T-helper 1 cell treated with Interleukin-12 subunit alpha and Interleukin-12 subunit beta and Interleukin-4 antibody, amounts not matched to agents 30 μg/mL and 1 μg/mL, for 36 hours (primary cell): ENCODE results near the gene RALGAPA2.
"Not testable (repeated sequence)": the region's sequence is repeated elsewhere in the genome, so short reads cannot be mapped to it uniquely, and the experiment has no call there.

Experiments used
- H3K27ac Mint-ChIP-seq: one replicate; pipeline ENCODE4 v1.8.0; 2021; ENCODE audit warnings: mild to moderate bottlenecking, mixed read lengths
- H3K27me3 Mint-ChIP-seq: one replicate; pipeline ENCODE4 v1.8.0; 2021; ENCODE audit warnings: low read depth, mixed read lengths
- H3K36me3 Mint-ChIP-seq: one replicate; pipeline ENCODE4 v1.8.0; 2021; ENCODE audit warnings: low read depth, mixed read lengths
- H3K4me1 Mint-ChIP-seq: one replicate; pipeline ENCODE4 v1.8.0; 2021; ENCODE audit warnings: low read depth, mixed read lengths
- H3K4me3 Mint-ChIP-seq: one replicate; pipeline ENCODE4 v1.8.0; 2021; ENCODE audit warnings: mild to moderate bottlenecking, moderate library complexity, mixed read lengths
- H3K9me3 Mint-ChIP-seq: one replicate; pipeline ENCODE4 v1.8.0; 2021; ENCODE audit warnings: mixed read lengths

RALGAPA2 gene

DNA sequence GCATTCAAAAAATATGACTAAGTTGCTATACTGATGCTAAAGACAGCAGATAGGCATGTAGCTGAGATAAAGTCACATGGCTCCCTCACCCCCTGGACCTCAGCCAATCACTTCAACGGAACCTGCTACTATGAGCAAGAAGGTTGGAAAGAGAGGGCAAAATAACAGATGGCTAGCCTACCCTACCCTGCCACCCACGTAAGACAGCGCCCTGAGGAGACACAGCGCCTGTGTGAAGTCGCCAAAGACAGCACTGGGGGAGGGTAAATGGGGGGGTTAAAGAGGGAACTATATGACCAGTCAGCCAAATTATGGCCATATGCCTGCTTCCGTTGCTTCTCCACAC lies 163.2 kb downstream of the RALGAPA2 start:
- no peak overlapping the region for H3K4me3 Mint-ChIP-seq
- peaks cover 2% of the 10 kb centered on the region for H3K36me3 Mint-ChIP-seq
- no peak overlapping the region for H3K27ac Mint-ChIP-seq

DNA sequence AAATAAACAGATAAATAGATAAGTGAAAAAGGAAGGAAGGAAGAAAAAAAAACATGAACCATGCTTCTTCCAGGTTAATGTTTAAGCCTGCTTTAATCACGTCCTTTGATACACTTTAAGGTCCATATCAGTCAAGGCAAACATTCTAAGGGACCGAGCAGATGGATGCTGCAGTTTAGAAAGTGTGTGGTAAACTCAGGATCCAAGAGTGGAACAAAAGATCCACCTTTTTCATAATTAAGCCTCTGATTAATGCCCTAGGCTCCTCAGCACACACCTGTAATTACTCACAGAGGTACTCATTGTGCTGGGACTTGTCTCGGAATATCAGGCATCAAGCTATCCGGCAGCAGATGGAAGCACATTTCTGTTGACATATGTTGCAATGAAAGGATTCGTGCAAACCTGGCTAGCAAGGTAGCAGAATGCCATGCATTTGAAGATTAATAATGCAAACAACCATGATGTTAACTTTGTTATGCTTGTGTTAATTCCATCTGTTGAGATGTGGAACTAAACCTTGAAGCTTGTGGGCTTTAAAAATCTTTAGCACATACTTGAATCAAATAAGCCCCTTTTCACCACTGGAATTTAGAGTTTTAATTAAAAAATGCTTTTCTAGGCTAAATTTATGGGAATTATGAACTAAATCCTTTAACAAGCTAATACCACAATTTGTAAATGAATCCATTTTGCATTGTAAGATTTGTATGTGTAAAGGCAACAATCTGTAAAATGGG lies 163.7 kb downstream of the RALGAPA2 start:
- no peak overlapping the region for H3K27ac Mint-ChIP-seq
- peaks cover 5% of the 10 kb centered on the region for H3K36me3 Mint-ChIP-seq
- peaks cover 11% of the 10 kb centered on the region for H3K4me1 Mint-ChIP-seq
- H3K9me3 Mint-ChIP-seq: no peaks in the 10 kb centered on the region
- no peak overlapping the region for H3K4me3 Mint-ChIP-seq
- no peaks in the 10 kb centered on the region for H3K27me3 Mint-ChIP-seq

More for the DNA sequence above, 163.2 kb downstream of the RALGAPA2 start:
- Mint-ChIP-seq H3K27me3 (no peaks in the 10 kb centered on the region), H3K4me1 (peaks cover 11% of the 10 kb centered on the region), H3K9me3 (no peaks in the 10 kb centered on the region)

- H3K9me3 Mint-ChIP-seq: no peaks in the 10 kb centered on the region
- H3K27me3 Mint-ChIP-seq: no peaks in the 10 kb centered on the region
- H3K36me3 Mint-ChIP-seq: peaks cover 8% of the 10 kb centered on the region
- H3K4me3 Mint-ChIP-seq: no peak overlapping the region
- H3K4me1 Mint-ChIP-seq: peaks cover 11% of the 10 kb centered on the region
- no peak overlapping the region for H3K27ac Mint-ChIP-seq
Observed at GRCh38 chr20:20547876-20548266, 164.6 kb downstream of the RALGAPA2 start.

DNA sequence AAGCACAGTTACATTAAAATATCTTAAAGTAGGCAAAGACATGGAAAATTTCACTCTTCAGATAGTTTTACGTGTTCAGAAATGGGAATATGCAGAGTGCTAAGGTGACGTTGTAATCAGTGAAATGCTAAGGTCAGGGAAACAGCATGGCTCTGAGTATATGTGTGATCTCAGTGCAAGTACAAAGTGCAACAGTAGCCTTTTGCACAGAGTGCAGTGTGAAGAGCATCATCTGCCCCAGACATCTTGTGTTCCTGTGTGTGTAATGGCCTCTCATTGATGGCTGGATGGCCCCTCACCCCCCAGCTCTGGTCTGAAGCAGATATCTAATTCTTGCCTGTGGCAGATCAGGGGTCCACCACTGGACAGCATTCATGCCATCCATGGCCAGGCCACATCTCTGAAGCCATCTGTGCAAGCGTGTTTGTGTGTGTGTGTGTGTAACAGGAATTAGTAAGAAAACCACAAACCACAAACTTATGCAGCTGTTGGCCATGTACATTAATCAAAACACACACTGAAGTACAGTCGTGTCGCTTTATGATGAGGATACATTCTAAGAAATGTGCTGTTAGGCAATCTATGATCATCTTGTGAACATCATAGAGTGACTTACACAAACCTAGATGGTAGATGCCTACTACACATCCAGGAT lies 165.1 kb downstream of the RALGAPA2 start:
- peaks cover 8% of the 10 kb centered on the region for H3K36me3 Mint-ChIP-seq
- H3K9me3 Mint-ChIP-seq: no peaks in the 10 kb centered on the region
- H3K4me3 Mint-ChIP-seq: no peak overlapping the region
- H3K27me3 Mint-ChIP-seq: no peaks in the 10 kb centered on the region
- H3K4me1 Mint-ChIP-seq: peaks cover 11% of the 10 kb centered on the region
- H3K27ac Mint-ChIP-seq: no peak overlapping the region

DNA sequence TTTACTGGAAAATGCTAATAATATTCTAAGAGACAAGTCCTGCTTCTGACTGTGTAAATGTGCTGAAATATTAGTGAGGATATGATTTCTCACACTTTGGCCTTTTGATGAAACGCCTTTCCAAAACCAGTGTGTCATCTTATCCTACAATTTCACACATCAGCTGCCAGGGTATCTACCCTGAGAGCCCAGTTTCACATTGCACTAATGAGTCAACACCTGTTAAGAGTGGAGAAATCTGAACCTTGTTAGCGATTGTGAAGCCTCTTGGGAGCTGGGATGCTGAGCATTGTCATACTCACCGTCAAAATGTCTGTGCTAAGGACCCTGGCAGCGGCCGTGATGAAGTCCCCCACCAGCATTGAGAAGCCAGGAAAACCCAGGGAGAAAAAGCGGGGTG lies 166.0 kb downstream of the RALGAPA2 start:
- Mint-ChIP-seq H3K4me1 (peaks cover 11% of the 10 kb centered on the region), H3K36me3 (peaks cover 12% of the 10 kb centered on the region), H3K4me3 (no peak overlapping the region), H3K27me3 (no peaks in the 10 kb centered on the region), H3K9me3 (no peaks in the 10 kb centered on the region), H3K27ac (no peak overlapping the region)

GRCh38 chr20:20543348-20543747 lies 169.1 kb downstream of the RALGAPA2 start:
- Mint-ChIP-seq H3K36me3 (peaks cover 12% of the 10 kb centered on the region), H3K4me1 (peaks cover 11% of the 10 kb centered on the region)
- not testable (repeated sequence) for H3K4me3 Mint-ChIP-seq, H3K9me3 Mint-ChIP-seq, H3K27me3 Mint-ChIP-seq, H3K27ac Mint-ChIP-seq

DNA sequence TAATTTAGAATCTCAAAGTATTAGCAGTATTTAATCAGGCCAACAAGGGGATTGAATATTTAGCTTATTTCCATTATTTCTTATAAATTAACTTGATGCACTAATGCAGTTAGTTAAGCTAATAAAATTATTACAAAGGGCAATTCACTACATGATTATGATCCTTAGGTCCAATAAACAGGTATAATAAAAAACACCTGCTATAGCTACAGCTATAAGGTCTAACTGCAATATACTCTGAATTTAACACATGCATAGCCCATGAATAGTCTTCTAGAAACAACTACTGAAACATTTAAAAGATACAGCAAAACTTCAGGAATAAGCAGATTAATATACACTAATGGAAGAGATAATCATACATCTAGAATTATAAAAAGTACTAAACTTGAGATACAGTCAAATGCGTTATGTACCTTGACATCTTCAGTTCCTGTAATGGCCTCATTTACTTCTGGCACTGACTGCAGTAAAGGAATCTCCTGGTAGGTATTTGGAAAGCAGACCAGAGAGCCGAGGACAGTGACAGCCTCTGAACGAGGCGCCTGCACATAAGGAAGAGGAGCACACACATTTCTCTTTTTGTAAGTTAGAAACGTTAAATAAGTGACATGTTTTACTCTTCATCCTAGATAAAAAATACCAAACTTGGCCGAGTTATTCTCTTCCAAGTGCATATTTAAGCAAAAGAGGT lies 176.1 kb downstream of the RALGAPA2 start:
- H3K4me1 Mint-ChIP-seq: no peaks in the 10 kb centered on the region
- no peaks in the 10 kb centered on the region for H3K9me3 Mint-ChIP-seq
- H3K4me3 Mint-ChIP-seq: no peak overlapping the region
- H3K27me3 Mint-ChIP-seq: no peaks in the 10 kb centered on the region
- H3K27ac Mint-ChIP-seq: no peak overlapping the region
- peaks cover 3% of the 10 kb centered on the region for H3K36me3 Mint-ChIP-seq

DNA sequence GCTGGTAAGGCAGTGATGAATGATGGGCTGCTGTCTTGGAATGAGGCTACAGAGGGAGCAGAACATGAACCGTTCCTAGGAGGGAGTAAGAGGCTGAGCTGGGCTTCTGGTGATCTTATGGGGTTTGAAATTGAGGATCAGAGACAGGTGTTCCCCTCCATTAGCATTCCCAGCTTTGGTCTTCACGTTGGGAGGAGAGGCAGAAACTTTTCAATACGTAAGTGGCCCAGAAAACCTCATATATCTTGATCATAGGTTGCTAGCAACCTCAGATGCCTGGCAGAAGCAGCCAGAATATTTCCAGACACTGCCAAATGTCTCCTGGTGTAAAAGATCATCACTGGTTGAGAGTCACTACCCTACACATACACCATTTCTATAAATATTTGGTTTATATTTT lies 177.4 kb downstream of the RALGAPA2 start:
- H3K27ac Mint-ChIP-seq: no peak overlapping the region
- no peaks in the 10 kb centered on the region for H3K27me3 Mint-ChIP-seq
- H3K4me3 Mint-ChIP-seq: no peak overlapping the region
- no peaks in the 10 kb centered on the region for H3K9me3 Mint-ChIP-seq
- no peaks in the 10 kb centered on the region for H3K4me1 Mint-ChIP-seq
- peaks cover 3% of the 10 kb centered on the region for H3K36me3 Mint-ChIP-seq

- Mint-ChIP-seq H3K36me3 (peaks cover 6% of the 10 kb centered on the region), H3K9me3 (no peaks in the 10 kb centered on the region), H3K27ac (no peak overlapping the region), H3K27me3 (no peaks in the 10 kb centered on the region), H3K4me1 (no peaks in the 10 kb centered on the region), H3K4me3 (no peak overlapping the region)
Observed at GRCh38 chr20:20531283-20531682, 181.2 kb downstream of the RALGAPA2 start.

DNA sequence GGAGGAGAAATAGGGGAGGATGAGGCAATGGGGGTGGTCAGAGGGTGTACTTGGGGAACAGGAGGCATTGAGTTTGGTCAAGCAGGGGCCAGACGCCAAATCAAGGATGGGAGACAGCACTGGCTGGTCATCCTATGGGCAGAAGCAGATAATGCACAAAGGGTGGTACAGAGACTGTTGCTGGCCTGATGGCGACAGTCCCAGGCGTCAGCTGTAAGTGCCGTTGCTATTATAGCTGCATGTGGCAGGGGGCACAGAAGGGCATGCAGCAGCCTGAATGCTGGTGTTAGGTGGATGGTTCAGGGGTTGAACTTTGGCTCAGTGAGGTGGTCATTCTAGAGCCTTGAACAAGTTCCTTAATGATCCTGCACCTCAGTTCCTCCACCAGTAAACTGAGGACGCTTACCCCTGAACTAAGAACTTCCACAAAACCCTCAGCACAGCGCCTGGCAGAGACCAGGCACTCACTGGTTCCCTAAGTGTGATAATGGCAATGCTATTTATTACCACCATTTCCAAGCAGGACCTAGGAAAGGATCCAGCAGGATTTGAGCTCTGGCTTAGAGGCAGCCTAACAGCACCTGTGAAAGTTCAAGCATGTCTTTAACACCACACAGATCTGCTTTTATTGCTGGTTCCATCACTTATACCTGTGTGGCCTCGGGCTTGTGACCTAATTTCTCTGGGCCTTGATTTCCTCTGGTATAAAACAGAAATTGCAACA lies 181.9 kb downstream of the RALGAPA2 start:
- no peaks in the 10 kb centered on the region for H3K27me3 Mint-ChIP-seq
- no peak overlapping the region for H3K27ac Mint-ChIP-seq
- no peak overlapping the region for H3K4me3 Mint-ChIP-seq
- H3K9me3 Mint-ChIP-seq: no peaks in the 10 kb centered on the region
- H3K36me3 Mint-ChIP-seq: peaks cover 6% of the 10 kb centered on the region
- no peaks in the 10 kb centered on the region for H3K4me1 Mint-ChIP-seq

DNA sequence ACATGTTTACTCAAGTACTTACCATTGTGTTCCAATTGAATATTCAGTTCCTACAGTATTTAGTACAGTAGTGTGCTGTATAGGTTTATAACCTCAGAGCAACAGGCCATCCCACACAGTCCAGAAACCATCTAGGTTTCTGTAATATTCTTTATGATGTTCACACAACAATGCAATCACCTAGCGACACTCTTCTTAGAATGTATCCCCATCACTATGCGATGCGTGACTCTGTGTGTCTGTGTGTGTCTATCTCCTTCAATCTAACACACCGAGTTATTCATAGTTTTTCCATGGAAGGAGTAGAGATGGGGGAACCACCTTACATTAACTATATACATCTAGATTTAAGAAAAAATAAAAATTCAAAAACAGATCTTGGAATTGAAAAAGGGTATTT lies 182.8 kb downstream of the RALGAPA2 start:
- Mint-ChIP-seq H3K27me3 (no peaks in the 10 kb centered on the region), H3K27ac (no peak overlapping the region), H3K4me1 (no peaks in the 10 kb centered on the region), H3K36me3 (peaks cover 5% of the 10 kb centered on the region), H3K9me3 (no peaks in the 10 kb centered on the region), H3K4me3 (no peak overlapping the region)

- no peaks in the 10 kb centered on the region for H3K27me3 Mint-ChIP-seq
Observed at GRCh38 chr20:20528861-20529260, 183.6 kb downstream of the RALGAPA2 start.

GRCh38 chr20:20527661-20528060 lies 184.8 kb downstream of the RALGAPA2 start:
- no peak overlapping the region for H3K27ac Mint-ChIP-seq
- no peaks in the 10 kb centered on the region for H3K27me3 Mint-ChIP-seq
- H3K9me3 Mint-ChIP-seq: no peaks in the 10 kb centered on the region
- no peaks in the 10 kb centered on the region for H3K4me1 Mint-ChIP-seq
- no peak overlapping the region for H3K4me3 Mint-ChIP-seq
- peaks cover 5% of the 10 kb centered on the region for H3K36me3 Mint-ChIP-seq

More at GRCh38 chr20:20528861-20529260, 183.6 kb downstream of the RALGAPA2 start:
- H3K4me3 Mint-ChIP-seq: no peak overlapping the region
- no peak overlapping the region for H3K27ac Mint-ChIP-seq
- no peaks in the 10 kb centered on the region for H3K4me1 Mint-ChIP-seq
- peaks cover 5% of the 10 kb centered on the region for H3K36me3 Mint-ChIP-seq
- no peaks in the 10 kb centered on the region for H3K9me3 Mint-ChIP-seq

DNA sequence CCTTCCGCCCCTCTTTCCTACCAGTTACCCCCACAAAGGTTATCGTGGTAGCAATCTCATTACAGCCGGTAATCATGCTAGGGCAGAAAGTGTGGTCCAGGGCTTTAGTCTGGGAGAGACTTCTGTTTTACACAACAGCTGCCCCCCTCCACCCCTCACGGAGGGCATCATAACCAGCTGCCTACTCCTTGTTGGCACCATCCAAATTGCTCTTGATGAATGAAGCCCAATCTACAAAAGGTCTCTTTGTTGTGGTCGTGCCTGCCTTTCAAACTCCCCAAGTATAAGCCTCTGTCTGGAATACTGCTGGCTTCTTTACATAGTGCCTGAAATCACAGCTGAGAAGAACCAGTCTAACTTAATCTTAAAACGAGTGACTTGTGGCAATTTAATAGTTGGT lies 186.7 kb downstream of the RALGAPA2 start:
- Mint-ChIP-seq H3K36me3 (peaks cover 10% of the 10 kb centered on the region), H3K27ac (no peak overlapping the region), H3K9me3 (no peaks in the 10 kb centered on the region), H3K4me1 (no peaks in the 10 kb centered on the region), H3K27me3 (no peaks in the 10 kb centered on the region), H3K4me3 (no peak overlapping the region)
